Ammon's horn (tissue), 1 donor: ENCODE measurements around the gene KAT2B.
A peak's percentile ranks its signal among the peaks of the same experiment; 100 is the strongest.
"Not testable (repeated sequence)": the region's sequence is repeated elsewhere in the genome, so short reads cannot be mapped to it uniquely, and the experiment has no call there.

Source experiments
- DNase-seq: peaks from one replicate; pipeline ENCODE4 v3.0.0-alpha.2; 2016; ENCODE audit warnings: low spot score

Gene KAT2B

DNA sequence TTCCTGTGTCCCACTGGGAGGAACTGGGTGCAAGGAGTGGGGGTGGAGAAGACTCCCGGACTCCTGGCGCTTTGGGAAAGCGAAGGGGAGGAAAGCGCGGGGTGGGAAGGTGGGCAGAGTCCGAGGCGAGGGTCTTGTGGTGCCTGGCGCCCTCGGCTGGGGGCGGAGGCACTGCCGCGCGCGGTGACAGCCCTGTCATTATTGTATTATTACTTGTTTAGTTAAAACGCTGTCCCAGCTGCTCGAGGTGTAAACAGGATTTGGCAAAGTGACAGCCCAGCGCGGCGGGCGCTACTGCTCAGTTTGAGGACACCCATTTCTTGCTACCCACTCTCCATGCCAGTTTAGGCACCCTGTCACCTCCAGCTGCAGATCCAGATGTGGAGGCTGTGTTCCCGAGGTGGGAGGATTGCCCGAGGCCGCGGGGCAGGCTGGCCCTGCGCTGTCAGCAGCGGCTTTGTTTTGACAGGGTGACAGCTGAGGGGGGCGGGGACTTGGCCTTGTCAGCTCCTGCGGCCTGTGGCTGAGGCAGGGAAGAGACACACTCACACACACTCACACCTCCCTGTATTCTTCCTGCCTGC lies 1.0 kb downstream of the KAT2B start:
- peak; percentile 97 for DNase-seq

DNA sequence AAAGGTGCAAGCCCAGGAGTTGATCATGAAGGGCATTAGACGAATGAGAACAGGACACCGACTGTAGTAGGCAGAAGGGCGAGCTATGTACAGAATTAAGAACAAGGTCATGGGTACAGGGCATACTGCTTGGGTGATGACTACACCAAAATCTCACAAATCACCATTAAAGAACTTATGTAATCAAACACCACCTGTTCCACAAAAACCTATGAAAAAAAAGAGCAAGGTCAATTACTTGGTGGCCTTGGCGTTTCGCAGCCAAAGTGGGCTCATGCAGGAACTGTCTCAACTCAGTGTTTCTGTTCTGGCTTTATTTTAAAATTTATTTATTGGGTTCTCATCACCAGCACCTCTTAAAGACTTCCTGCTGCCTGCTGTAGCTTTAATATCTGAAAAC lies 2.1 kb downstream of the KAT2B start:
- no peak for DNase-seq

DNA sequence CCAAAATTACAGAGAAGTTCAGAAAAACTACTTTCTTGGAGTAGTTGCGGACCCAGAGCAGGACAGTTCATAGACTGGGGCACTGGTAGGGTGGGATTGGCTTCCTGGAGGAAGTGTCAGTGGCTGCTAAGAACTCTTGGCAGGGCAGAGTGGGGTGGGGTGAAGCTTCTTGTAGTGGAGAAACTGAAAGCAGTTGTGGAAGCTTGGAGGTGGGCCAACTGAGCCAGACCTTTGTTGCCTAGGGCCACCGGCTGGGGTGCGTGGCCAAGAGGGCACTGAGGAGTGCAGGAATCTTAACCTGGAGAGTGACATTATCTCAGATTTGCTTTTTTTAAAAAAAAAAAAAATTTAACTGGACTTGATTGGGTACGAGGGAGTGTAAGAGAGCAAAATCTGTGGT lies 3.1 kb downstream of the KAT2B start:
- peak; percentile 83 for DNase-seq

- DNase-seq, result no peak
Measured at GRCh38 chr3:20043825-20044224, 3.6 kb downstream of the KAT2B start.

DNA sequence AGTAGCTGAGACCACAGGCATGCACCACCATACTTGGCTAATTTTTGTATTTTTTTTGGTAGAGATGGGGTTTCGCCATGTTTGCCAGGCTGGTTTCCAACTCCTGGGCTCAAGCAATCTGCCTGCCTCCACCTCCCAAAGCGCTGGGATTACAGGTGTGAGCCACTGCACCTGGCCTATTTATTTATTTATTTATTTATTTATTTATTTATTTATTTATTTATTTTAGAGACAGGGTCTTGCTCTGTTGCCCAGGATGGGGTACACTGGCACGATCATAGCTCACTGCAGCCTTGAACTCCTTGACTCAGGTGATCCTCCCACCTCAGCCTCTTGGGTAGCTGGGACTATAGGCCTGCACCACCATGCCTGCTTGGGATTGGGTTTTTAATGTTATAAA lies 4.9 kb downstream of the KAT2B start:
- DNase-seq, result not testable (repeated sequence)

- no peak for DNase-seq
Measured at GRCh38 chr3:20046556-20046955, 6.3 kb downstream of the KAT2B start.

DNA sequence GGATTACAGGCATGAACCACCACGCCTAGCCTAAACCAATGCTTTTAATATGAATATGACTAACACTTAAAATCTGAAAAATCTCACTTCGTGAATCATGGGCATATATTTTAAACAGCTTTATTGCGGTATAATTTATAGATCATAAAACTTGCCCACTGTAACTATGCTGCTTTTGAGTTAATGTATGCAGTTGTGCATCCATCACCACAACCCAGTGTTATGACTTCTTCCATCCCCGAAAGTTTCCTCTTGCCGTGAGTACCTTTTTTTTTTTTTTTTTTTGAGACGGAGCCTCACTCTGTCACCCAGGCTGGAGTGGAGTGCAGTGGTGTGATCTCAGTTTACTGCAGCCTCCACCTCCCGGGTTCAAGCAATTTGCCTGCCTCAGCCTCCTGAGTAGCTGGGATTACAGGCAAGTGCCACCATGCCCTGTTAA lies 7.1 kb downstream of the KAT2B start:
- no peak for DNase-seq

GRCh38 chr3:20047976-20048883 lies 8.0 kb downstream of the KAT2B start:
- peak; percentile 44 for DNase-seq

DNA sequence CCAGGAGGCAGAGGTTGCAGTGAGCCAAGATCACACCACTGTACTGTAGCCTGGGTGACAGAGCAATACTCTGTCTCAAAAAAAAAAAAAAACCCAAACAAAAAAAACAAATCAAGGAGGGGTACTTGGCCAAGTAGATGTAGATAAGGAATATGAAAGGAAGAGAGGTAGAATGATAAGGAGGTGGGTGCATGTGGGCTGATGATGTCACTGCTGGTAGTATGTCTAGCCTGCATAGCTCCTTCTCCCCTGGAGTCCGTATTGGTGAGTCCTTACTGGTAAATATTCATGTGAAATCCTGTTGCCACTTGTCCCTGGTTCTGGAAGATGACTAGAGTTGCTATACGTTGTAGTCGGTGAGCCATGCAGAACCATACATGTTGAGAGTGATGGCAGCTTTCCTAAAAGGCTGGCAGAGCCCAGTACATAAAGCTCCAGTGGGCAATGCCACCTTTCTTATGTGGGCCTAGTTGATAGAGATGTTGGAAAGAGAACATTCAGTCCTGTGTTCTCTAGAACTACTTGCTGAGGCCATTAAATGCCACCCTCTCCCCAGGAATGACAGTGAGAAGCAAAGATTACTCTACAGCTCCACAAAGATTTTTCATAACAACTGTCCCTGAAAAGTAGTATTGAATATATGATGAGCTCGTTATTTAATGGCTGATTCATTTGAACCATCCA lies 11.0 kb downstream of the KAT2B start:
- DNase-seq, result no peak

GRCh38 chr3:20052851-20053250 lies 12.6 kb downstream of the KAT2B start:
- no peak for DNase-seq

GRCh38 chr3:20054549-20054987 lies 14.3 kb downstream of the KAT2B start:
- DNase-seq, result no peak

- DNase-seq, result peak; percentile 33
Measured at GRCh38 chr3:20055020-20055775, 15.0 kb downstream of the KAT2B start.

- no peak for DNase-seq
Measured at GRCh38 chr3:20055842-20056241, 15.6 kb downstream of the KAT2B start.

GRCh38 chr3:20056725-20057611 lies 16.7 kb downstream of the KAT2B start:
- no peak for DNase-seq

GRCh38 chr3:20057612-20058180 lies 17.4 kb downstream of the KAT2B start:
- DNase-seq, result no peak

GRCh38 chr3:20059929-20060328 lies 19.7 kb downstream of the KAT2B start:
- no peak for DNase-seq

- no peak for DNase-seq
Measured at GRCh38 chr3:20060974-20061685, 20.9 kb downstream of the KAT2B start.

GRCh38 chr3:20062996-20063395 lies 22.8 kb downstream of the KAT2B start:
- DNase-seq, result no peak

GRCh38 chr3:20064387-20064786 lies 24.1 kb downstream of the KAT2B start:
- no peak for DNase-seq
